ENCODE data around the gene ITPR2. TPM values are rescaled to one million over a fixed set of nuclear protein-coding genes. Genes with fewer than 3 reads are reported as not detected.

The ITPR2 gene
- total RNA-seq, 4 donors from 2014 or later, result 32.6 to 87.5 (median 51.9) TPM

DNA sequence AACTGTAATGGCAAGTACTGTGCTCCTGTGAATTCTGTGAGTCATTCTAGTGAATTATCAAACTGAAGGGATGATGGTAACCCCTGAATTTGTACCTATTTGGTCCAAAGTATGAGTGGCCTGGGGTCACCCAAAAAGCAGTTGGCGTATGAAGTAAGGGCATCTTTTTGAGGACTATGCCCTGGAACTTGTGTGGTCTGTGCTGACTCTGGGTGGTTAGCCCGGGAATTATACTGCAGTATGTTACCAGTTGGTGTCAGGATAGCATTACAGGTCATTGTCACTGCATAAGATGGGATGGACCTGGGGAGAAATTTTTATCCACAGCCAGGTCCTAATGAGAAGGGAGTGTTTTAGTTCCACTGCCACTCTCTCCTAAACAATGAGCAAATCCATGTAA is 462.9 kb downstream of the ITPR2 start:
- Histone ChIP-seq H3K36me3 (no peaks in the 10 kb centered on the region), H3K27ac (no peak overlapping the region), H3K9me3 (no peaks in the 10 kb centered on the region), H3K4me1 (no peaks in the 10 kb centered on the region), H3K27me3 (no peaks in the 10 kb centered on the region), H3K4me3 (no peak overlapping the region)
- DNase-seq, result no peak
- no peak for TF ChIP-seq POLR2A (IDR thresholded peaks at IDR 0.05)
- TF ChIP-seq, protein P1, sequence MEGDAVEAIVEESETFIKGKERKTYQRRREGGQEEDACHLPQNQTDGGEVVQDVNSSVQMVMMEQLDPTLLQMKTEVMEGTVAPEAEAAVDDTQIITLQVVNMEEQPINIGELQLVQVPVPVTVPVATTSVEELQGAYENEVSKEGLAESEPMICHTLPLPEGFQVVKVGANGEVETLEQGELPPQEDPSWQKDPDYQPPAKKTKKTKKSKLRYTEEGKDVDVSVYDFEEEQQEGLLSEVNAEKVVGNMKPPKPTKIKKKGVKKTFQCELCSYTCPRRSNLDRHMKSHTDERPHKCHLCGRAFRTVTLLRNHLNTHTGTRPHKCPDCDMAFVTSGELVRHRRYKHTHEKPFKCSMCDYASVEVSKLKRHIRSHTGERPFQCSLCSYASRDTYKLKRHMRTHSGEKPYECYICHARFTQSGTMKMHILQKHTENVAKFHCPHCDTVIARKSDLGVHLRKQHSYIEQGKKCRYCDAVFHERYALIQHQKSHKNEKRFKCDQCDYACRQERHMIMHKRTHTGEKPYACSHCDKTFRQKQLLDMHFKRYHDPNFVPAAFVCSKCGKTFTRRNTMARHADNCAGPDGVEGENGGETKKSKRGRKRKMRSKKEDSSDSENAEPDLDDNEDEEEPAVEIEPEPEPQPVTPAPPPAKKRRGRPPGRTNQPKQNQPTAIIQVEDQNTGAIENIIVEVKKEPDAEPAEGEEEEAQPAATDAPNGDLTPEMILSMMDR (IDR thresholded peaks at IDR 0.05), result no peak

DNA sequence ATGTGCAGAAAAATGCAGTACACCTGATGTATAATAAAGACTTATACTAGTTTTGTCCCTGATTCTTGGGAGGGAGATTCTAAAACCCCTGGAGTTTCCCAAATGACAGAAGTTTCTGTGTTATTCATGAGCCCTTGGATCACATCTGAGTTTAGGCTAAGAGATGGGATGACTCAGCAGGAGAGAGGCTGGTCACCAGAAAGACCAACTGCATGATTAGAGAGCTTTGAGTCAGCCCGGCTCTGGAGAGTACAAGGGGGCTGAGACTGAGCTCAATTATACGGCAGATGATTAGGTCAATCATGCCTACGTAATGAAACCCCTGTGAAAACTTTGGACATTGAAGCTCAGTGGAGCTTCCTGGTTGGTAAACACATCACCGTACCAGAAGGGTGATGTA is 463.4 kb downstream of the ITPR2 start:
- Histone ChIP-seq H3K36me3 (no peaks in the 10 kb centered on the region), H3K27me3 (no peaks in the 10 kb centered on the region), H3K27ac (no peak overlapping the region), H3K4me1 (no peaks in the 10 kb centered on the region), H3K9me3 (no peaks in the 10 kb centered on the region), H3K4me3 (no peak overlapping the region)
- TF ChIP-seq, protein P1 (IDR thresholded peaks at IDR 0.05), result no peak
- no peak for TF ChIP-seq POLR2A (IDR thresholded peaks at IDR 0.05)
- DNase-seq, result no peak

DNA sequence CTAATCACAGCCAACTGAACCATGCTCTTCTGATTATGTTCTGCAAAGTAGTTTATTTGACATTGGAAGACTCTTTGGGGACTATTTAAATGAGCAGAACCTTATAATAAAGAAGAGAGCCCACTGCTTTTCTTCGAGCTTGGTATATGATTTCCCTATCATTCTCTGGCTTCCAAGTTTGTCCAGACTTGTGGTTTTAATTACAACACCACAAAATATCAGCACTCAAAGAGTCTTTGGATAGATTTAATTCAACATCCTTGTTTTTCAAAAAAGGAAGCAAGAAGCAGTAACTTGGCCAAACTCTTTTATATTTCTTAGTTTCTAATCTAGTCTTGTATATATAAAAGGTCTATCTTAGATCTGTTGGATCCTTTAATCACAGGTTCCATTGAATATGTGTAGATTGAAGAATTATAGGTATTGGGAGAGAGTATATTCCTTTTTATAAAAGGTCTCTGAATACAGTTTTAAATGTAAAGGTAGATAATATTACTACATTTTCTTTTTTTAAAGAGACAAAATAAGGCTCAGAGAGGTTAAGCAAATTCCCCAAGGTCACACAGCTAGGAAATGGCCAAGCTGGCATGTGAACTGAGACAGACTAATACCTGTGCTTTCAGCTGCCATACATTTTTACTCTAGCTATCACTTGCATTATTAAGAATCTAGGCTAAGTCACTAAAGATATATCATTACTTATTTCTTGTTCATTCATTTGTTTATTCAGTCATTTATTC is 464.8 kb downstream of the ITPR2 start:
- TF ChIP-seq POLR2A (IDR thresholded peaks at IDR 0.05), result no peak
- TF ChIP-seq, protein P1 (IDR thresholded peaks at IDR 0.05), result no peak

DNA sequence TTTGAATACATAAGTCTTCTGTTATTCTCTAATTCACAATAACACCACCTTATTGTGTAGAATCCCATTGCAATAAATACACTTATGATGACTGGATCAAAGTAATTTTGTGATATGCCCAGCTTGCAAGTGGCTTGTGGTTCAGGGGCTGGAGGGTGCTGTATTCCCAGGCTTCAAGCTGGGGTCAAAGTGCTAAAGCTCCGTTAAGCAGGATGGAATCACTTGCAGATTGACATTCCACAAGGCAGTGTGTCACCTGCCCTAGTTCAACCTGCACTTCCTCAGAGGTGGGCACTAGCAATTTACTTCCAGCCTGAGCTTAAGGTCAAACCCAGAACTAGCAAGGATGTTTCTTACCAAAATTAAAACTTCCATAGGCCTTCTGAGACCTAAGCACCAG is 471.0 kb downstream of the ITPR2 start:
- H3K36me3 ChIP-seq, result no peaks in the 10 kb centered on the region
- H3K4me1 ChIP-seq, result no peaks in the 10 kb centered on the region
- H3K27me3 ChIP-seq, result no peaks in the 10 kb centered on the region
- no peak for TF ChIP-seq POLR2A (IDR thresholded peaks at IDR 0.05)
- TF ChIP-seq, protein P1 (IDR thresholded peaks at IDR 0.05), result no peak
- H3K9me3 ChIP-seq, result no peaks in the 10 kb centered on the region
- H3K4me3 ChIP-seq, result no peak overlapping the region
- H3K27ac ChIP-seq, result no peak overlapping the region
- DNase-seq, result no peak

More for the DNA sequence above, 464.8 kb downstream of the ITPR2 start:
- Histone ChIP-seq H3K9me3 (no peaks in the 10 kb centered on the region), H3K27me3 (no peaks in the 10 kb centered on the region), H3K27ac (no peak overlapping the region), H3K36me3 (no peaks in the 10 kb centered on the region), H3K4me1 (no peaks in the 10 kb centered on the region), H3K4me3 (no peak overlapping the region)
- no peak for DNase-seq

DNA sequence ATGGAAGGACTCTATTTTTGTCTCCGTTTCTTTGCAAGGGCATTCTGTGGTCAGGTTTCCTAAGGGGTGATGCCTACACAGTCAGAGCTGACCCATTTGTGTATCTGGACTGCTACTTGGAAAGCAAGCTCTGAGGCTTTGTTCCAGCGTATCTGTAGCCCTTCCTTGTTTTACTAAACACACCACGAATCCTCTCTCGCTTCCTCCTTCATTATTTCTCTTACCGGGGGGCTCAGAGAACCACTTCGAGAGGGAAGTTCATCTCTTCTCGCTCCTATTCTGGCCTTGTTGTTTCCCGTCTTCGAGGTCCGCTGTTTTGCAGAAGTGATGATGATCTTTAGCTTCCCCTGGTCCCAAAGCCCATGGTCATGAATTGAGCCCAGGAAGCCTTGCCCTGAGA is 472.9 kb downstream of the ITPR2 start:
- Histone ChIP-seq H3K9me3 (no peaks in the 10 kb centered on the region), H3K4me1 (no peaks in the 10 kb centered on the region), H3K27me3 (no peaks in the 10 kb centered on the region), H3K4me3 (no peak overlapping the region), H3K27ac (no peak overlapping the region), H3K36me3 (no peaks in the 10 kb centered on the region)
- DNase-seq, result no peak
- no peak for TF ChIP-seq POLR2A (IDR thresholded peaks at IDR 0.05)
- TF ChIP-seq, protein P1 (IDR thresholded peaks at IDR 0.05), result no peak

Data from Peyer's patch (tissue), 4 donors.